GM12875 (cell line): ENCODE measurements around the gene ZNF18.

Experiments
- H3K4me3 ChIP-seq: one replicate; pipeline ENCODE4 v1.5.1; 2011; ENCODE audit warnings: low read depth, low read length, control low read depth
- TF ChIP-seq, protein P1 (sequence below): IDR thresholded peaks from 2 replicates; pipeline ENCODE4 v1.5.1; 2011; ENCODE audit warnings: low read depth, mild to moderate bottlenecking, control low read depth, inconsistent platforms, low read length, moderate library complexity, borderline replicate concordance; ENCODE audit not compliant: insufficient read depth

The ZNF18 gene

GRCh38 chr17:12020642-12021622 is 23.7 kb upstream of the ZNF18 start, which contains the start of gene MAP2K4:
TSS of gene MAP2K4 (plus strand) at chr17:12020877. CDS start at chr17:12020887, 10 bp downstream.
- peak within 1 kb of the TSS; percentile 85 for H3K4me3 ChIP-seq
- TF ChIP-seq, protein P1, sequence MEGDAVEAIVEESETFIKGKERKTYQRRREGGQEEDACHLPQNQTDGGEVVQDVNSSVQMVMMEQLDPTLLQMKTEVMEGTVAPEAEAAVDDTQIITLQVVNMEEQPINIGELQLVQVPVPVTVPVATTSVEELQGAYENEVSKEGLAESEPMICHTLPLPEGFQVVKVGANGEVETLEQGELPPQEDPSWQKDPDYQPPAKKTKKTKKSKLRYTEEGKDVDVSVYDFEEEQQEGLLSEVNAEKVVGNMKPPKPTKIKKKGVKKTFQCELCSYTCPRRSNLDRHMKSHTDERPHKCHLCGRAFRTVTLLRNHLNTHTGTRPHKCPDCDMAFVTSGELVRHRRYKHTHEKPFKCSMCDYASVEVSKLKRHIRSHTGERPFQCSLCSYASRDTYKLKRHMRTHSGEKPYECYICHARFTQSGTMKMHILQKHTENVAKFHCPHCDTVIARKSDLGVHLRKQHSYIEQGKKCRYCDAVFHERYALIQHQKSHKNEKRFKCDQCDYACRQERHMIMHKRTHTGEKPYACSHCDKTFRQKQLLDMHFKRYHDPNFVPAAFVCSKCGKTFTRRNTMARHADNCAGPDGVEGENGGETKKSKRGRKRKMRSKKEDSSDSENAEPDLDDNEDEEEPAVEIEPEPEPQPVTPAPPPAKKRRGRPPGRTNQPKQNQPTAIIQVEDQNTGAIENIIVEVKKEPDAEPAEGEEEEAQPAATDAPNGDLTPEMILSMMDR, result no peak

DNA sequence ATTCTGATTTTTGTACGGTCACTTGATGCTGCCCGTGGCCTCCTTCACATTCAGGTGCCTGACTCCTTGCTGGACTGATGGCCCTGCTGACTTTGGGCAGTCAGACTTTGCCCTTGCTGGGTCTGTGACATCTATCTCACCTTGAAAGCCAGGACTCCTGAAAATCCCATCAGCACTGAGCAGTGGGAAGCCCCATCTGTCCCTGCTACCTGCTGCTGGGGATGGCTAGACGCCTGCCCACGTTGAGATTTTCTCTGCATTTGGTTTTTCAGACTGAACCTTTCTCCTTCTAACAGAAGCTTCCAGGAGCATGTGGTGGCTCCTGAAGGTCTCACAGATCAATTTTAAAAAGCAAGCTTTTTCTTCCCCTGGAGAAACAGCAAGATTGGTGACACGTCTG is 10.2 kb upstream of the ZNF18 start:
- TF ChIP-seq, protein P1, result no peak
- no peak overlapping the region for H3K4me3 ChIP-seq

DNA sequence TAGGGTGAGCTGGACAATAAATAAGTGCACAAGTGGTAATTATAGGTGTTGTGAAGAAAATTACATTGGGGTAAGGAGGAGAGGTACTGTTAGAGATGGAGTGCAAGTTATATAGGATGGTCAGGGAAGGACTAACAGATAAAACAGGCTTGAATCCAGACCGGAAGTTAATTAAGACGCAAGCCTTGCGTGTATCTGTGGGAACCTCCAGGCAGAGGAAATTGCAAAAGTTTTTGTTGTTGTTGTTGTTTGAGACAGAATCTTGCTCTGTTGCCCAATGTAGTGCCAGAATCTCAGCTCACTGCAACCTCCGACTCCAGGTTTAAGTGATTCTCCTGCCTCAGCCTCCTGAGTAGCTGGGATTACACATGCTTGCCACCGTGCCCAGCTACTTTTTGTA is 2.4 kb upstream of the ZNF18 start:
- TF ChIP-seq, protein P1, result no peak
- H3K4me3 ChIP-seq, result no peak overlapping the region

DNA sequence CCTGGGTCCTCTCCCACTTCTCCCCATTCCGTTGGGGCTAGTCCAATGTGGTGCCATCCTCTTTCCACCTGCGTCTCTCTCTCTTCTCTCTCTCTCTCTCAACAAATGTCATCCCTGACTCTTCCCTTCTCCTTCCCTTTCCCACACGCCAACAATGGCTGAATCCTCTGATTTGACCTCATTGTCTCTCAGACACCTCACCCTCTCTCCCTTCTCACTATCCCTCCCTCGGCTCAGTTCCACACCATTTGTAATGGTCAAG is 628 bp upstream of the ZNF18 start:
- H3K4me3 ChIP-seq, result peak overlapping the region; percentile 67
- TF ChIP-seq, protein P1, result no peak

DNA sequence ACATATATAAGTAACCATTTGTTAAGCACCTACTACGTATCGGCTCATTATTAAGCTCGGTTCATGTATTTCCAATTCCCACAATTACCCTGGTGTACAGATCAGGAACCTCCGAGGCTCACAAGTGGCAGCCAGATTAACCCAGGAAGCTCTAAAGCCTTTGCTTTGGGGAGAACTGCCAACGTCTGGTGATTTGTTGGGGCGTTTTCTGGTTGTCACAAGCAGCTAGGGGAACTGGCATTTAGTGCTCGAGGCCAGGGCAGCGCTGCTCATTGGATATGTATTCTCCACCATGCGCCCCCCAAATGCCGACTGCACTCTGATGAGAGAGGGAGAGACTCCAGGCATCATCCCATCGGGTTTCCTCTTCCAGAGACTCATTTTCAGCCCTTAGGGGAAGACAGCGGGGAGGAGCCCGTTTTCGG is 541 bp downstream of the ZNF18 start:
- peak overlapping the region; percentile 67 for H3K4me3 ChIP-seq
- TF ChIP-seq, protein P1, result no peak

GRCh38 chr17:11991461-11991860 is 5.8 kb downstream of the ZNF18 start:
- no peak overlapping the region for H3K4me3 ChIP-seq
- TF ChIP-seq, protein P1, result no peak
